CD8-positive, alpha-beta memory T cell (primary cell): ENCODE measurements around the gene PASK. TPM values are rescaled to one million over a fixed set of nuclear protein-coding genes. Genes with fewer than 3 reads are reported as not detected.

Experiments used
- CTCF ChIA-PET: fragments of 350-600 bp; sonication (Branson Sonifier 250); formaldehyde crosslinking; loops from one replicate; lab custom pipeline; 2021; ENCODE audit warnings: antibody characterized with exemption; lab: Charles Lee
- POLR2A ChIA-PET: fragments of 350-600 bp; sonication (Branson Sonifier 250); formaldehyde crosslinking; loops from one replicate; lab custom pipeline; 2021; ENCODE audit warnings: antibody characterized with exemption; lab: Charles Lee
- DNase-seq, 5 donors: peaks; one replicate each; pipeline versions ENCODE4 v3.0.0 to v3.0.0-alpha.2; 2020 to 2022; ENCODE audit warnings: mixed read lengths in 1 of 5
- H3K27ac ChIP-seq: one replicate; pipeline ENCODE4 v1.7.0; 2013; ENCODE audit warnings: low read depth, mild to moderate bottlenecking, low read length, moderate library complexity
- H3K27me3 ChIP-seq: 2 replicates; pipeline ENCODE4 v1.7.0; 2013; ENCODE audit warnings: low read length, mild to moderate bottlenecking; ENCODE audit not compliant: insufficient read depth, poor library complexity, severe bottlenecking
- H3K36me3 ChIP-seq: 2 replicates; pipeline ENCODE4 v1.7.0; 2013; ENCODE audit warnings: mild to moderate bottlenecking, low read length, moderate library complexity; ENCODE audit not compliant: insufficient read depth
- H3K4me1 ChIP-seq: 2 replicates; pipeline ENCODE4 v1.7.0; 2013; ENCODE audit warnings: mild to moderate bottlenecking, low read length, moderate library complexity; ENCODE audit not compliant: insufficient read depth
- H3K4me3 ChIP-seq: 2 replicates; pipeline ENCODE4 v1.7.0; 2013; ENCODE audit warnings: mild to moderate bottlenecking, low read length
- H3K9me3 ChIP-seq: 2 replicates; pipeline ENCODE4 v1.7.0; 2013; ENCODE audit warnings: mild to moderate bottlenecking, low read length
- H3K27ac Mint-ChIP-seq, 8 donors: one replicate each; pipeline ENCODE4 v1.8.0; 2020 to 2021; ENCODE audit warnings: mixed read lengths in 8 of 8, mild to moderate bottlenecking in 6 of 8, inconsistent platforms in 3 of 8, moderate library complexity in 3 of 8
- H3K27me3 Mint-ChIP-seq, 2 donors: one replicate each; pipeline ENCODE4 v1.8.0; 2020 to 2021; ENCODE audit warnings: mixed read lengths in 2 of 2, mild to moderate bottlenecking in 1 of 2, moderate library complexity in 1 of 2
- H3K36me3 Mint-ChIP-seq, 3 donors: one replicate each; pipeline ENCODE4 v1.8.0; 2020 to 2021; ENCODE audit warnings: mixed read lengths in 3 of 3, inconsistent platforms in 1 of 3, mild to moderate bottlenecking in 1 of 3
- H3K4me1 Mint-ChIP-seq, 3 donors: one replicate each; pipeline ENCODE4 v1.8.0; 2020 to 2021; ENCODE audit warnings: mixed read lengths in 3 of 3, inconsistent platforms in 1 of 3, mild to moderate bottlenecking in 1 of 3
- H3K4me3 Mint-ChIP-seq, 7 donors: one replicate each; pipeline ENCODE4 v1.8.0; 2020 to 2021; ENCODE audit warnings: mixed read lengths in 7 of 7, mild to moderate bottlenecking in 6 of 7, moderate library complexity in 4 of 7, inconsistent platforms in 2 of 7
- H3K9me3 Mint-ChIP-seq, 5 donors: one replicate each; pipeline ENCODE4 v1.8.0; 2020 to 2022; ENCODE audit warnings: mixed read lengths in 5 of 5, mild to moderate bottlenecking in 3 of 5, moderate library complexity in 2 of 5, inconsistent platforms in 1 of 5
- polyA plus RNA-seq: library from polyadenylated mRNA; unstranded; fragments of 300-500 nt; fragmentation: Illumina TruSeq; gene quantifications from one replicate; pipeline ENCODE4 v1.2.3, GENCODE V29; 2021
- total RNA-seq, 2 experiments: library from RNA; stranded (reverse); gene quantifications; one replicate each; pipeline ENCODE4 v1.2.3, GENCODE V29; 2021

Gene PASK
- total and polyA plus RNA-seq, 3 experiments from 2014 or later: 32.8 to 93.8 (median 92.8) TPM

DNA sequence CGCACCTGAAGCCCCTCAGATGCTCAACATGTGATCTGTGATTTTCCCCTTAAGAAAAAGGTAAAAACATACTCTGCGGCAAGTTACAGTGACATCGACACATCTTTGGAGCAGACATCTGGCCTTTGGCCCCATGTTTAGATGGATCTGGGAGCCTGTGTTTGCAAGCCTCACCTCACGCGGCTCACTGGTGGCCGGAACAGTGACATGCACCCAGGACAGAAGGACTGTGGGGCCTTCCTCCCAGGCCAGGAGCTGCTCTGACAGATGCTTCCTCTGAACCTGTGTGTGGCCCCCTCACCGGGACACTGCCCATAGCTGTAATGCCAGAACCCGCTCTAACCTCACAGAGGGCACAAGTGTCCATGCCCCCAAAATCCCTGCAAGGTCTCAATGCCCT is 13.1 kb downstream of the PASK start:
- peak overlapping the region in 1 of 8 donors; percentile 71 for H3K27ac Mint-ChIP-seq
- CTCF ChIA-PET: interaction anchor here (1.1 to 2.3 kb wide), 2 partner anchors 9 to 14 kb away, joined by 3 to 10 read pairs; partner anchors contain the start of genes PASK and PPP1R7
- no peak for DNase-seq
- H3K36me3 Mint-ChIP-seq: peaks cover 7 to 86% (median 18%) of the 10 kb centered on the region in 3 donors
- no peaks in the 10 kb centered on the region for H3K27me3 Mint-ChIP-seq
- peaks cover 9% of the 10 kb centered on the region for H3K36me3 ChIP-seq
- no peak overlapping the region for H3K4me3 ChIP-seq
- no peaks in the 10 kb centered on the region for H3K4me1 ChIP-seq
- H3K27ac ChIP-seq: no peak overlapping the region
- no peaks in the 10 kb centered on the region for H3K27me3 ChIP-seq
- H3K9me3 Mint-ChIP-seq: no peaks in the 10 kb centered on the region
- H3K4me1 Mint-ChIP-seq: no peaks in the 10 kb centered on the region
- no peaks in the 10 kb centered on the region for H3K9me3 ChIP-seq
- no peak overlapping the region for H3K4me3 Mint-ChIP-seq
- POLR2A ChIA-PET: interaction anchor here (1.0 to 1.1 kb wide), 2 partner anchors 15 to 26 kb away, joined by 3 read pairs; no protein-coding TSS in a partner anchor

DNA sequence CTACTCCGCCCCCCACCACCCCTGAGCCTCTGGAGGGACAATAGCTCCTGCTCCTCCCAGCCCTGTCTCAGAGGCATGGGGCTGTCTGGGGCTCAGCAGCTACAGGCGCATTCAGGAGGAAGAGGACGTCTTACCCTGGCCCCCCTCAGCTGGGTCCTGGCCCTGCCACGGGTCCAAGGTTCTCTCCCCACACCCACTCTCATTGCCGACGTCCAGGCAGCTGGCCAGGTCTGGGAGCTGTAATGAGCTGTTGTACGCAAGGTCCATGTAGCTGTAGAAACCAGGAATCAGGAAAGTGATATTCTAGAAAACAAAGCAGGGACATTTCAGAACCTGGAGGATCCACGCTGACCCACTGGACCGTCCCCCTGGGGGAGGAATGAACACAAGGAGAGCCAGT is 13.5 kb downstream of the PASK start:
- DNase-seq: no peak
- peaks cover 9% of the 10 kb centered on the region for H3K36me3 ChIP-seq
- Mint-ChIP-seq H3K9me3 (no peaks in the 10 kb centered on the region), H3K4me1 (no peaks in the 10 kb centered on the region), H3K4me3 (no peak overlapping the region), H3K27me3 (no peaks in the 10 kb centered on the region), H3K27ac (peak overlapping the region in 2 of 8 donors; percentile 27 to 63), H3K36me3 (peaks cover 6 to 84% (median 18%) of the 10 kb centered on the region in 3 donors)
- H3K27ac ChIP-seq: no peak overlapping the region
- ChIA-PET CTCF (interaction anchor here (1.1 to 2.3 kb wide), 2 partner anchors 10 to 14 kb away, joined by 3 to 10 read pairs; partner anchors contain the start of genes PASK and PPP1R7), POLR2A (interaction anchor here (1.0 to 1.1 kb wide), 2 partner anchors 15 to 25 kb away, joined by 3 read pairs; no protein-coding TSS in a partner anchor)
- H3K9me3 ChIP-seq: no peaks in the 10 kb centered on the region
- no peak overlapping the region for H3K4me3 ChIP-seq
- no peaks in the 10 kb centered on the region for H3K4me1 ChIP-seq
- no peaks in the 10 kb centered on the region for H3K27me3 ChIP-seq

DNA sequence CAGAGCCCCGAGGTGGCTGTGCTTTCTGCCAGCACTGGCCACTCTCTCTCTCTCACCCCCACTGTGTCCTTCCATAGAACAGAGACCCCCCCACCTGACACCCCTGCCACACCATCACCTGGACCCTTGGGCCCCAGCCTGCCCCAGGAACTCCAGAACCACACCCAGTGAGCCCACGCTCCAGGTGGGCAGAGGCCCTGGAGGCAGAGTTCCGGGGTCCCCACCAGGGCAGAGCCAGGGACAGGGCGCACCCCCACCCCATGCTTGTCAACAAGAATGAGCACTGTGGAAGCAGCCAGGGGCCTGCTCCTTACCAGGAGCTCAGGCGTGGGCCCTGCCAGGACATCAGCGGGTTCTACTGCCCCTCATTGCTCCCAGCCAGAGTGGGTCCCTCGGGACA is 14.6 kb downstream of the PASK start:
- H3K9me3 Mint-ChIP-seq: no peaks in the 10 kb centered on the region
- Histone ChIP-seq H3K4me3 (no peak overlapping the region), H3K36me3 (peaks cover 9% of the 10 kb centered on the region), H3K9me3 (no peaks in the 10 kb centered on the region), H3K27me3 (no peaks in the 10 kb centered on the region), H3K27ac (no peak overlapping the region), H3K4me1 (no peaks in the 10 kb centered on the region)
- no peaks in the 10 kb centered on the region for H3K4me1 Mint-ChIP-seq
- ChIA-PET CTCF (no interaction called here), POLR2A (interaction anchor here (0.6 kb wide), 1 partner anchor 507 kb away, joined by 3 read pairs; no protein-coding TSS in a partner anchor)
- H3K36me3 Mint-ChIP-seq: peaks cover 4 to 85% (median 18%) of the 10 kb centered on the region in 3 donors
- no peak for DNase-seq
- no peak overlapping the region for H3K27ac Mint-ChIP-seq
- no peak overlapping the region for H3K4me3 Mint-ChIP-seq
- H3K27me3 Mint-ChIP-seq: no peaks in the 10 kb centered on the region

DNA sequence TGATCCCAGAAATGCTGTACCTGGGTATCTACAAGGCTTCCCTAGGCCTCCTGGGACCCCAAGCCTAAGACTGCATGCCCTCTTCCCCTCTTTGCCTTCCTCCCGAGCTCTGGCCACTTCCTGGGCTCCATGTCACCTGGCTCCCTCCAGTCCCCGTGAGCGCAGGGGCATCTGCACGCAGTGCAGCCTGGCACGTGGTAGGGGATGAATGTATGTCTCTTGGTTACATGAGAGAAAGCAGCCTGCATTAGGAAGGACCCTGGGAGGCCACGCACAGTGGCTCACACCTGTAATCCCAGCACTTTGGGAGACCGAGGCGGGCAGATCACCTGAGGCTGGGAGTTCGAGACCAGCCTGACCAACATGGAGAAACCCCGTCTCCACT is 15.8 kb downstream of the PASK start:
- Mint-ChIP-seq H3K27ac (peak overlapping the region in 1 of 8 donors; percentile 13), H3K27me3 (no peaks in the 10 kb centered on the region), H3K4me3 (no peak overlapping the region), H3K9me3 (no peaks in the 10 kb centered on the region), H3K36me3 (peaks cover 4 to 75% (median 10%) of the 10 kb centered on the region in 3 donors), H3K4me1 (peaks cover under 1 to 9% (median 2%) of the 10 kb centered on the region in 3 donors)
- Histone ChIP-seq H3K4me3 (no peak overlapping the region), H3K27me3 (no peaks in the 10 kb centered on the region), H3K9me3 (no peaks in the 10 kb centered on the region), H3K4me1 (peaks cover 1% of the 10 kb centered on the region), H3K36me3 (peaks cover 5% of the 10 kb centered on the region), H3K27ac (no peak overlapping the region)
- DNase-seq: no peak
- POLR2A ChIA-PET: no interaction called here
- CTCF ChIA-PET: no interaction called here

DNA sequence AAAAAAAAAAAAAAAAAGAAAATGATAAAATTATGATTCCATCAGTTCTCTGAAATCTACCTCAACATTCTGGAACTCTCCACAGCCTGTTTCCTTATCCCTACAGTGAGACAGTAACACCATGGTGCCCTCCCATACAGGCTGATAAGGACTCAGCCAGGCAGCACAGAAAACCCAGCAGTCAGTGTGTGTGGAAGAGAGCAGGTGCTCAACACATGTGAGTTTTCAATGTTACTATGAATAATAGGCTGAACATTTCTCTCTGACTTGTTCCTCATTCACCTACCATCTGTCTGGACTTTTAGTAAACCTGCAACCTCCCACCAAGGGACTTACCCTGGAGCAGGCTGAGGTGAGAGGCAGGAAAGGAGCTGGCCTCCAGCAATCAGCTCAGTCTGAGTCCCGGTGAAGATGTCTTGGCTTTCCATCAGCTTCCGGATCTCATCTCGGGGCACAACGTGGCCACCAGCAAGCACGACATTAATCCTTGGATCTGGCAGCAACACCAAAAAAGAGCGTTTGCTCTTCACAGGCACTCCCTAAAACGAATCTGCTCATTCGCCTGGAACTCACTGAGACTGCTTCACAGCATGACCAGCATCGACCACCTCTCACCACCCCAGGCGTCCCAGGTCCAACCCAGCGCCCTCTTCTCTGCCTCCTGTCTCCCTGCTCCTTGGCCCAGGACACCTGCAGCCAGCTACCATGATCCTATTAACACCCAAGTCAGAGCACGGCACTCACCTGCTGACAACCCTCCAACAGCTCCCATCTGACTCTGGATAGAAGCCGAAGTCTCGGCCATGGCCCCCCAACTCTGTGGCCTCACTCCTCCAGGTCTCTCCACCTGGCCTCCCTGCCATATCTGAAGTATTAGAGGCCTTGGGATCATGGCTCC is 16.5 kb downstream of the PASK start:
- DNase-seq: no peak
- Histone ChIP-seq H3K27me3 (no peaks in the 10 kb centered on the region), H3K9me3 (no peaks in the 10 kb centered on the region), H3K27ac (no peak overlapping the region), H3K4me1 (peaks cover 8% of the 10 kb centered on the region), H3K36me3 (peaks cover under 1% of the 10 kb centered on the region), H3K4me3 (no peak overlapping the region)
- Mint-ChIP-seq H3K4me1 (peaks cover 7 to 15% (median 7%) of the 10 kb centered on the region in 3 donors), H3K27ac (peak overlapping the region in 2 of 8 donors; percentile 13 to 29), H3K27me3 (no peaks in the 10 kb centered on the region), H3K9me3 (no peaks in the 10 kb centered on the region), H3K4me3 (no peak overlapping the region), H3K36me3 (peaks cover 1 to 68% (median 7%) of the 10 kb centered on the region in 3 donors)
- ChIA-PET POLR2A (no interaction called here), CTCF (no interaction called here)

DNA sequence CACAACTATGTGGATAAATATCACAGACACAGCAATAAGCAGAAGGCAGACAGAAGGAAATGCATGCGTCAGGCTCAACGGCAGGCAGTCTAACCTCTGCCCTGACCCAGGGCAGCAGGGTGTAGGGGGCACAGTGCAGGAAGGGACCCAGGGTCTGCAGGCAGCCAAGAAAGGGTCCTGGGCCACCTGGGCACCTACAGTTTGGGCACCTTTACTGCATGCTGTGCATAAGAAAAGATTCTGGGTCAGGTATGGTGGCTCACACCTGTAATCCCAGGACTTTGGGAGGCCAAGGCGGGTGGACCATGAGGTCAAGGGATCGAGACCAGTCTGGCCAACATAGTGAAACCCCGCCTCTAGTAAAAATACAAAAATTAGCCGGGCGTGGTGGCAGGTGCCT is 17.7 kb downstream of the PASK start:
- peaks cover 14 to 28% (median 15%) of the 10 kb centered on the region in 3 donors for H3K4me1 Mint-ChIP-seq
- Histone ChIP-seq H3K4me3 (no peak overlapping the region), H3K4me1 (peaks cover 8% of the 10 kb centered on the region), H3K9me3 (no peaks in the 10 kb centered on the region), H3K27ac (no peak overlapping the region), H3K36me3 (no peaks in the 10 kb centered on the region), H3K27me3 (no peaks in the 10 kb centered on the region)
- H3K36me3 Mint-ChIP-seq: peaks cover 0 to 64% (median 9%) of the 10 kb centered on the region in 3 donors
- DNase-seq: no peak
- H3K4me3 Mint-ChIP-seq: no peak overlapping the region
- ChIA-PET POLR2A (no interaction called here), CTCF (no interaction called here)
- H3K9me3 Mint-ChIP-seq: no peaks in the 10 kb centered on the region
- H3K27me3 Mint-ChIP-seq: no peaks in the 10 kb centered on the region
- H3K27ac Mint-ChIP-seq: no peak overlapping the region

DNA sequence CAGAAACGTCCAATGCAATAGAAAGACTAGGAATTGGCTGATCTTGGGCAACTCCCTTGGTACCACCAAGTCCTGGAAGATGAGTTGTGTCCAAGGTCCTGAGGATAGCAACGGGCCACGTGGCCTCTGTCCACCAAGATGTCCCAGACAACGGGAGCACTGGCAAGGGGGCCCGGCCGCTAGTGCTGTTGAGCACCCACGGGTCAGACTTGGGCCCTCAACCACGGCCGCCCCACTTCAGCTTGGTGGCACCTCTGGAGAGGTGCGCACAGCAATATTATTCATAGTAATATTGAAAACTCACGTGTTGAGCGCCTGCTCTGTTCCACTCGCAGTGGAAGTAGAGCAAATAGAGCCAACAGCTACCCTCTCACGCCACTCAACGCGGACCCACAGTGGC is 19.0 kb downstream of the PASK start:
- no peaks in the 10 kb centered on the region for H3K27me3 ChIP-seq
- H3K9me3 Mint-ChIP-seq: no peaks in the 10 kb centered on the region
- CTCF ChIA-PET: no interaction called here
- no peak overlapping the region for H3K4me3 ChIP-seq
- H3K36me3 ChIP-seq: no peaks in the 10 kb centered on the region
- no peak overlapping the region for H3K27ac ChIP-seq
- peaks cover 0 to 60% (median 9%) of the 10 kb centered on the region in 3 donors for H3K36me3 Mint-ChIP-seq
- POLR2A ChIA-PET: interaction anchor here (1.2 kb wide), 1 partner anchor 21 kb away, joined by 3 read pairs; no protein-coding TSS in a partner anchor
- H3K4me3 Mint-ChIP-seq: no peak overlapping the region
- peak overlapping the region in 3 of 8 donors; percentile 37 to 78 (median 42) for H3K27ac Mint-ChIP-seq
- peaks cover 8% of the 10 kb centered on the region for H3K4me1 ChIP-seq
- peaks cover 16 to 40% (median 24%) of the 10 kb centered on the region in 3 donors for H3K4me1 Mint-ChIP-seq
- H3K27me3 Mint-ChIP-seq: no peaks in the 10 kb centered on the region
- DNase-seq: no peak
- H3K9me3 ChIP-seq: no peaks in the 10 kb centered on the region
